ENCODE measurements around the gene BUD23.
A peak's percentile ranks its signal among the peaks of the same experiment; 100 is the strongest.

The BUD23 gene

GRCh38 chr7:73683788-73684693, 644 bp downstream of the BUD23 start:
- no peaks in the 10 kb centered on the region for H3K9me3 ChIP-seq (ENCODE audit: control insufficient read depth, low read depth, low read length)
- peaks cover 7% of the 10 kb centered on the region for H3K4me1 ChIP-seq (ENCODE audit: control insufficient read depth, low read depth, low read length)
- peak overlapping the region; percentile 95 for H3K9ac ChIP-seq (ENCODE audit: low read length)
- peak overlapping the region; percentile 30 for H3K27ac ChIP-seq (ENCODE audit: low read length)
- H3K36me3 ChIP-seq (ENCODE audit: control insufficient read depth, low read depth, low read length), result peaks cover 17% of the 10 kb centered on the region
- H3K27me3 ChIP-seq (ENCODE audit: control insufficient read depth, insufficient read depth, low read length), result no peaks in the 10 kb centered on the region
- peak overlapping the region; percentile 88 for H3K4me3 ChIP-seq (ENCODE audit: low read length)

GRCh38 chr7:73685311-73685710, 1.9 kb downstream of the BUD23 start:
- Histone ChIP-seq H3K27ac (ENCODE audit: low read length) (no peak overlapping the region), H3K9me3 (ENCODE audit: control insufficient read depth, low read depth, low read length) (no peaks in the 10 kb centered on the region), H3K36me3 (ENCODE audit: control insufficient read depth, low read depth, low read length) (peaks cover 24% of the 10 kb centered on the region), H3K9ac (ENCODE audit: low read length) (no peak overlapping the region), H3K4me3 (ENCODE audit: low read length) (no peak overlapping the region), H3K27me3 (ENCODE audit: control insufficient read depth, insufficient read depth, low read length) (no peaks in the 10 kb centered on the region), H3K4me1 (ENCODE audit: control insufficient read depth, low read depth, low read length) (peaks cover 7% of the 10 kb centered on the region)

- Histone ChIP-seq H3K4me3 (ENCODE audit: low read length) (no peak overlapping the region), H3K4me1 (ENCODE audit: control insufficient read depth, low read depth, low read length) (no peaks in the 10 kb centered on the region), H3K9me3 (ENCODE audit: control insufficient read depth, low read depth, low read length) (no peaks in the 10 kb centered on the region), H3K27me3 (ENCODE audit: control insufficient read depth, insufficient read depth, low read length) (no peaks in the 10 kb centered on the region), H3K27ac (ENCODE audit: low read length) (no peak overlapping the region), H3K36me3 (ENCODE audit: control insufficient read depth, low read depth, low read length) (peaks cover 47% of the 10 kb centered on the region), H3K9ac (ENCODE audit: low read length) (no peak overlapping the region)
Measured at GRCh38 chr7:73688288-73688687, 4.9 kb downstream of the BUD23 start.

- Histone ChIP-seq H3K9me3 (ENCODE audit: control insufficient read depth, low read depth, low read length) (no peaks in the 10 kb centered on the region), H3K4me1 (ENCODE audit: control insufficient read depth, low read depth, low read length) (no peaks in the 10 kb centered on the region), H3K4me3 (ENCODE audit: low read length) (no peak overlapping the region), H3K36me3 (ENCODE audit: control insufficient read depth, low read depth, low read length) (peaks cover 63% of the 10 kb centered on the region), H3K9ac (ENCODE audit: low read length) (no peak overlapping the region), H3K27me3 (ENCODE audit: control insufficient read depth, insufficient read depth, low read length) (no peaks in the 10 kb centered on the region), H3K27ac (ENCODE audit: low read length) (no peak overlapping the region)
Measured at GRCh38 chr7:73690646-73691045, 7.2 kb downstream of the BUD23 start.

GRCh38 chr7:73696372-73696771, 13.0 kb downstream of the BUD23 start:
- Histone ChIP-seq H3K4me3 (ENCODE audit: low read length) (no peak overlapping the region), H3K36me3 (ENCODE audit: control insufficient read depth, low read depth, low read length) (peaks cover 62% of the 10 kb centered on the region), H3K9ac (ENCODE audit: low read length) (no peak overlapping the region), H3K9me3 (ENCODE audit: control insufficient read depth, low read depth, low read length) (no peaks in the 10 kb centered on the region), H3K27ac (ENCODE audit: low read length) (no peak overlapping the region), H3K27me3 (ENCODE audit: control insufficient read depth, insufficient read depth, low read length) (no peaks in the 10 kb centered on the region), H3K4me1 (ENCODE audit: control insufficient read depth, low read depth, low read length) (no peaks in the 10 kb centered on the region)

- H3K4me3 ChIP-seq (ENCODE audit: low read length), result no peak overlapping the region
- H3K9ac ChIP-seq (ENCODE audit: low read length), result no peak overlapping the region
- no peak overlapping the region for H3K27ac ChIP-seq (ENCODE audit: low read length)
- H3K27me3 ChIP-seq (ENCODE audit: control insufficient read depth, insufficient read depth, low read length), result no peaks in the 10 kb centered on the region
- H3K36me3 ChIP-seq (ENCODE audit: control insufficient read depth, low read depth, low read length), result peaks cover 48% of the 10 kb centered on the region
- H3K4me1 ChIP-seq (ENCODE audit: control insufficient read depth, low read depth, low read length), result peaks cover 5% of the 10 kb centered on the region
- H3K9me3 ChIP-seq (ENCODE audit: control insufficient read depth, low read depth, low read length), result no peaks in the 10 kb centered on the region
Measured at GRCh38 chr7:73698410-73698809, 15.0 kb downstream of the BUD23 start.

- H3K9ac ChIP-seq (ENCODE audit: low read length), result no peak overlapping the region
- H3K4me1 ChIP-seq (ENCODE audit: control insufficient read depth, low read depth, low read length), result peaks cover 12% of the 10 kb centered on the region
- no peaks in the 10 kb centered on the region for H3K9me3 ChIP-seq (ENCODE audit: control insufficient read depth, low read depth, low read length)
- H3K4me3 ChIP-seq (ENCODE audit: low read length), result no peak overlapping the region
- H3K27ac ChIP-seq (ENCODE audit: low read length), result no peak overlapping the region
- peaks cover 39% of the 10 kb centered on the region for H3K36me3 ChIP-seq (ENCODE audit: control insufficient read depth, low read depth, low read length)
- no peaks in the 10 kb centered on the region for H3K27me3 ChIP-seq (ENCODE audit: control insufficient read depth, insufficient read depth, low read length)
Measured at GRCh38 chr7:73699370-73700068, 16.1 kb downstream of the BUD23 start.

- no peaks in the 10 kb centered on the region for H3K9me3 ChIP-seq (ENCODE audit: control insufficient read depth, low read depth, low read length)
- H3K27me3 ChIP-seq (ENCODE audit: control insufficient read depth, insufficient read depth, low read length), result no peaks in the 10 kb centered on the region
- peaks cover 35% of the 10 kb centered on the region for H3K36me3 ChIP-seq (ENCODE audit: control insufficient read depth, low read depth, low read length)
- H3K27ac ChIP-seq (ENCODE audit: low read length), result no peak overlapping the region
- no peak overlapping the region for H3K9ac ChIP-seq (ENCODE audit: low read length)
- no peak overlapping the region for H3K4me3 ChIP-seq (ENCODE audit: low read length)
- peaks cover 12% of the 10 kb centered on the region for H3K4me1 ChIP-seq (ENCODE audit: control insufficient read depth, low read depth, low read length)
Measured at GRCh38 chr7:73700069-73700423, 16.6 kb downstream of the BUD23 start.

GRCh38 chr7:73700581-73701134, 17.3 kb downstream of the BUD23 start:
- Histone ChIP-seq H3K4me3 (ENCODE audit: low read length) (no peak overlapping the region), H3K36me3 (ENCODE audit: control insufficient read depth, low read depth, low read length) (peaks cover 32% of the 10 kb centered on the region), H3K27me3 (ENCODE audit: control insufficient read depth, insufficient read depth, low read length) (no peaks in the 10 kb centered on the region), H3K9me3 (ENCODE audit: control insufficient read depth, low read depth, low read length) (no peaks in the 10 kb centered on the region), H3K27ac (ENCODE audit: low read length) (no peak overlapping the region), H3K4me1 (ENCODE audit: control insufficient read depth, low read depth, low read length) (peaks cover 12% of the 10 kb centered on the region), H3K9ac (ENCODE audit: low read length) (no peak overlapping the region)

- Histone ChIP-seq H3K27me3 (ENCODE audit: control insufficient read depth, insufficient read depth, low read length) (no peaks in the 10 kb centered on the region), H3K9me3 (ENCODE audit: control insufficient read depth, low read depth, low read length) (no peaks in the 10 kb centered on the region), H3K36me3 (ENCODE audit: control insufficient read depth, low read depth, low read length) (peaks cover 24% of the 10 kb centered on the region), H3K4me3 (ENCODE audit: low read length) (no peak overlapping the region), H3K4me1 (ENCODE audit: control insufficient read depth, low read depth, low read length) (peaks cover 12% of the 10 kb centered on the region), H3K9ac (ENCODE audit: low read length) (no peak overlapping the region), H3K27ac (ENCODE audit: low read length) (no peak overlapping the region)
Measured at GRCh38 chr7:73701357-73701995, 18.1 kb downstream of the BUD23 start.

GRCh38 chr7:73702226-73702625, 18.8 kb downstream of the BUD23 start:
- no peak overlapping the region for H3K4me3 ChIP-seq (ENCODE audit: low read length)
- peaks cover 12% of the 10 kb centered on the region for H3K4me1 ChIP-seq (ENCODE audit: control insufficient read depth, low read depth, low read length)
- peaks cover 17% of the 10 kb centered on the region for H3K36me3 ChIP-seq (ENCODE audit: control insufficient read depth, low read depth, low read length)
- H3K9me3 ChIP-seq (ENCODE audit: control insufficient read depth, low read depth, low read length), result no peaks in the 10 kb centered on the region
- H3K27ac ChIP-seq (ENCODE audit: low read length), result no peak overlapping the region
- H3K27me3 ChIP-seq (ENCODE audit: control insufficient read depth, insufficient read depth, low read length), result no peaks in the 10 kb centered on the region
- no peak overlapping the region for H3K9ac ChIP-seq (ENCODE audit: low read length)
